HCT116 (cell line): ENCODE results near the gene UFL1. TPM values are rescaled to one million over a fixed set of nuclear protein-coding genes. Genes with fewer than 3 reads are reported as not detected.

Experiments
- ATAC-seq: fragments of 200-7000 bp; cut with Tn5 transposase; 2 replicates; pipeline ENCODE4 v1.9.1; 2020; ENCODE audit warnings: mild to moderate bottlenecking, moderate library complexity
- BruUV-seq: library from RNA; stranded (reverse); fragments of 400-500 nt; replicated peaks from 2 replicates; lab custom pipeline; 2021; lab: Mats Ljungman, UMichigan
- CTCF ChIA-PET: fragments of 300-600 bp; sonication (Branson Sonifier 250); formaldehyde crosslinking; loops from one replicate; lab custom pipeline; 2021; ENCODE audit warnings: antibody characterized with exemption; lab: Charles Lee
- POLR2A ChIA-PET: fragments of 300-600, 350-600 bp; sonication (Branson Sonifier 250); formaldehyde crosslinking; loops from one replicate; lab custom pipeline; 2021; ENCODE audit warnings: antibody characterized with exemption; lab: Charles Lee
- RAD21 ChIA-PET, 2 experiments: fragments of 300-600 bp; sonication (Branson Sonifier 250); formaldehyde crosslinking; loops; one replicate each; lab custom pipeline; 2023; ENCODE audit warnings: low total read pairs in 2 of 2; ENCODE audit not compliant: uncharacterized antibody in 2 of 2, unreplicated experiment in 2 of 2, low non-redundant PET in 1 of 2; lab: Charles Lee
- DNase-seq: peaks from one replicate; pipeline ENCODE4 v3.0.0-alpha.2; 2010; ENCODE audit warnings: low read depth, low spot score
- H2AFZ ChIP-seq: fragments of 200-600 bp; shearing (Covaris generic), sonication (generic); 2 replicates; pipeline ENCODE4 v1.6.1; 2017; ENCODE audit warnings: low read depth, mixed run types, mixed read lengths, antibody characterized with exemption, low read length; ENCODE audit not compliant: poor library complexity, severe bottlenecking
- H3K27ac ChIP-seq: 2 replicates; pipeline ENCODE4 v1.5.1; 2012; ENCODE audit warnings: low read depth, low read length
- H3K27me3 ChIP-seq: fragments of 200-600 bp; sonication (generic); 2 replicates; pipeline ENCODE4 v1.6.1; 2016; ENCODE audit warnings: mixed run types, low read length, mixed read lengths; ENCODE audit not compliant: insufficient read depth
- H3K36me3 ChIP-seq, 2 experiments: fragments of 200-500 bp in 1 of 2; fragments of 200-600 bp in 1 of 2; sonication (Bioruptor generic) in 1 of 2; sonication (generic) in 1 of 2; 2 replicates each; pipeline versions ENCODE4 v1.5.1 to v1.6.1; 2014 to 2016; ENCODE audit warnings: low read length in 2 of 2, inconsistent platforms in 1 of 2, mixed read lengths in 1 of 2, mixed run types in 1 of 2; ENCODE audit not compliant: insufficient read depth in 2 of 2, control insufficient read depth in 1 of 2
- H3K4me1 ChIP-seq, 2 experiments: fragments of 200-600 bp in 1 of 2; sonication (generic) in 1 of 2; 2 replicates each; pipeline versions ENCODE4 v1.5.1 to v1.6.1; 2012 to 2017; ENCODE audit warnings: low read length in 2 of 2, inconsistent platforms in 1 of 2, mild to moderate bottlenecking in 1 of 2, mixed read lengths in 1 of 2, mixed run types in 1 of 2, moderate library complexity in 1 of 2; ENCODE audit not compliant: insufficient read depth in 2 of 2, control insufficient read depth in 1 of 2
- H3K4me2 ChIP-seq: fragments of 200-600 bp; sonication (generic); 2 replicates; pipeline ENCODE4 v1.6.1; 2017; ENCODE audit warnings: mixed run types, low read length, mixed read lengths
- H3K4me3 ChIP-seq, 2 experiments: fragments of 200-600 bp in 1 of 2; sonication (generic) in 1 of 2; replicated peaks in 1 of 2; 2 replicates each; pipeline ENCODE4 v1.5.1; 2011 to 2016; ENCODE audit warnings: low read length in 2 of 2, control low read depth in 1 of 2, low read depth in 1 of 2, mild to moderate bottlenecking in 1 of 2, mixed read lengths in 1 of 2, mixed run types in 1 of 2
- H3K79me2 ChIP-seq: fragments of 200-600 bp; sonication (generic); 2 replicates; pipeline ENCODE4 v1.6.1; 2017; ENCODE audit warnings: mild to moderate bottlenecking, mixed run types, low read length, moderate library complexity, mixed read lengths; ENCODE audit not compliant: insufficient read depth
- H3K9ac ChIP-seq: fragments of 200-600 bp; sonication (generic); 2 replicates; pipeline ENCODE4 v1.6.1; 2016; ENCODE audit warnings: low read length, mixed read lengths
- H3K9me2 ChIP-seq: fragments of 200-600 bp; sonication (generic), shearing (Covaris generic); 2 replicates; pipeline ENCODE4 v1.6.1; 2017; ENCODE audit warnings: mixed run types, mild to moderate bottlenecking, moderate library complexity; ENCODE audit not compliant: insufficient read depth
- H3K9me3 ChIP-seq, 2 experiments: fragments of 200-500 bp in 1 of 2; fragments of 200-600 bp in 1 of 2; sonication (Bioruptor generic) in 1 of 2; sonication (generic) in 1 of 2; 2 replicates each; pipeline ENCODE4 v1.6.1; 2014 to 2017; ENCODE audit warnings: low read length in 2 of 2, mixed read lengths in 2 of 2, inconsistent platforms in 1 of 2, low read depth in 1 of 2, mild to moderate bottlenecking in 1 of 2, mixed run types in 1 of 2, moderate library complexity in 1 of 2; ENCODE audit not compliant: control insufficient read depth in 1 of 2, insufficient read depth in 1 of 2
- H4K20me1 ChIP-seq: fragments of 200-600 bp; sonication (generic), shearing (Covaris generic); 2 replicates; pipeline ENCODE4 v1.6.1; 2017; ENCODE audit warnings: mixed run types, mild to moderate bottlenecking, moderate library complexity; ENCODE audit not compliant: insufficient read depth
- ATF3 ChIP-seq: IDR thresholded peaks from 2 replicates; pipeline ENCODE4 v1.6.1; 2012
- CBX3 ChIP-seq: IDR thresholded peaks from 2 replicates; pipeline ENCODE4 v1.6.1; 2012; ENCODE audit warnings: low read depth
- CTCF ChIP-seq, 3 experiments: fragments of 200-600 bp in 1 of 3; sonication (generic) in 1 of 3; IDR thresholded peaks in 2 of 3; conservative IDR thresholded peaks in 1 of 3; 2 replicates each; pipeline ENCODE4 v1.5.1; 2012 to 2017; ENCODE audit warnings: low read depth in 2 of 3, low read length in 2 of 3, antibody characterized with exemption in 1 of 3, borderline replicate concordance in 1 of 3, control low read depth in 1 of 3, mild to moderate bottlenecking in 1 of 3, mixed read lengths in 1 of 3, mixed run types in 1 of 3, moderate library complexity in 1 of 3; ENCODE audit not compliant: insufficient read depth in 1 of 3
- EGR1 ChIP-seq: IDR thresholded peaks from 2 replicates; pipeline ENCODE4 v1.6.1; 2012; ENCODE audit warnings: low read depth
- ELF1 ChIP-seq: IDR thresholded peaks from 2 replicates; pipeline ENCODE4 v1.6.1; 2012; ENCODE audit warnings: low read depth, borderline replicate concordance
- EZH2 ChIP-seq: fragments of 200-600 bp; sonication (generic); IDR thresholded peaks from 2 replicates; pipeline ENCODE4 v1.6.1; 2017; ENCODE audit warnings: antibody characterized with exemption, mixed run types
- EZH2phosphoT487 ChIP-seq: fragments of 200-600 bp; IDR thresholded peaks from 2 replicates; pipeline ENCODE4 v1.6.1; 2018; ENCODE audit warnings: antibody characterized with exemption, borderline replicate concordance
- FOSL1 ChIP-seq: IDR thresholded peaks from 2 replicates; pipeline ENCODE4 v1.6.1; 2012; ENCODE audit warnings: low read depth
- JUND ChIP-seq: IDR thresholded peaks from 2 replicates; pipeline ENCODE4 v1.6.1; 2012
- POLR2A ChIP-seq: IDR thresholded peaks from 2 replicates; pipeline ENCODE4 v1.7.0; 2011; ENCODE audit warnings: borderline replicate concordance; ENCODE audit not compliant: insufficient read depth, insufficient read length; ENCODE audit errors: extremely low read depth
- POLR2AphosphoS5 ChIP-seq: IDR thresholded peaks from 2 replicates; pipeline ENCODE4 v1.6.1; 2011; ENCODE audit warnings: mild to moderate bottlenecking, low read depth, low read length, moderate library complexity
- RAD21 ChIP-seq: IDR thresholded peaks from 2 replicates; pipeline ENCODE4 v1.6.1; 2012; ENCODE audit warnings: low read depth, mild to moderate bottlenecking
- REST ChIP-seq: IDR thresholded peaks from 2 replicates; pipeline ENCODE4 v1.6.1; 2012; ENCODE audit warnings: low read depth
- SIN3A ChIP-seq: IDR thresholded peaks from 2 replicates; pipeline ENCODE4 v1.6.1; 2012; ENCODE audit warnings: low read depth
- SP1 ChIP-seq: IDR thresholded peaks from 2 replicates; pipeline ENCODE4 v1.6.1; 2012; ENCODE audit warnings: low read depth
- SRF ChIP-seq: IDR thresholded peaks from 2 replicates; pipeline ENCODE4 v1.6.1; 2012; ENCODE audit warnings: low read depth
- TCF7L2 ChIP-seq: IDR thresholded peaks from 2 replicates; pipeline ENCODE4 v1.7.0; 2011; ENCODE audit warnings: borderline replicate concordance, inconsistent platforms; ENCODE audit not compliant: insufficient read depth, insufficient read length; ENCODE audit errors: extremely low read depth
- ZBTB33 ChIP-seq: IDR thresholded peaks from 2 replicates; pipeline ENCODE4 v1.6.1; 2011; ENCODE audit warnings: mild to moderate bottlenecking, low read length, moderate library complexity; ENCODE audit not compliant: insufficient replicate concordance; ENCODE audit errors: extremely low read depth
- ZFX ChIP-seq: fragments of 450-650 bp; IDR thresholded peaks from 2 replicates; pipeline ENCODE4 v1.6.1; 2017
- ZNF274 ChIP-seq: fragments of 200-500 bp; sonication (Bioruptor generic); IDR thresholded peaks from 2 replicates; pipeline ENCODE4 v1.6.1; 2014; ENCODE audit warnings: mild to moderate bottlenecking, low read depth, low read length, inconsistent platforms
- intact Hi-C: fragments of 100-400 bp; cut with micrococcal nuclease; formaldehyde crosslinking; loops from 2 replicates; pipeline ENCODE4 v1.10.0; 2022
- total RNA-seq: library from RNA; stranded (reverse); gene quantifications from one replicate; pipeline ENCODE4 v1.2.1, GENCODE V29; 2021; ENCODE audit not compliant: unreplicated experiment

The UFL1 gene
- total RNA-seq, 1 experiment from 2014 or later: 19.6 TPM

- BruUV-seq: no TSS peak
- intact Hi-C loops: no loop called here
- H3K4me1 ChIP-seq: no peaks in the 10 kb centered on the region
Measured at GRCh38 chr6:96563853-96564252, 42.2 kb downstream of the UFL1 start.

More at GRCh38 chr6:96563853-96564252, 42.2 kb downstream of the UFL1 start:
- TF ChIP-seq CTCF (IDR thresholded peaks at IDR 0.05 in 2 of 3, conservative IDR thresholded peaks at IDR 0.05 in 1 of 3; ENCODE audit: borderline replicate concordance in 1 of 3, insufficient read depth in 1 of 3, low read depth in 2 of 3, low read length in 2 of 3) (no peak), RAD21 (no peak), FOSL1 (no peak), EZH2 (no peak), REST (no peak), SP1 (no peak), ZNF274 (no peak), EZH2phosphoT487 (no peak), ELF1 (no peak), ATF3 (no peak), ZBTB33 (no peak), POLR2A (no peak), CBX3 (no peak), JUND (no peak), POLR2AphosphoS5 (no peak), EGR1 (no peak), SRF (no peak), TCF7L2 (no peak), SIN3A (no peak), ZFX (no peak)
- Histone ChIP-seq H3K27me3 (no peaks in the 10 kb centered on the region), H3K9ac (no peak overlapping the region), H3K27ac (no peak overlapping the region), H3K9me3 (no peaks in the 10 kb centered on the region), H3K36me3 (no peaks in the 10 kb centered on the region), H4K20me1 (no peaks in the 10 kb centered on the region), H3K79me2 (no peaks in the 10 kb centered on the region), H2AFZ (no peak overlapping the region), H3K4me2 (no peak overlapping the region), H3K9me2 (no peaks in the 10 kb centered on the region), H3K4me3 (no peak overlapping the region)
- no peak for ATAC-seq
- ChIA-PET POLR2A (no interaction called here), CTCF (no interaction called here), RAD21 (no interaction called here)
- DNase-seq: no peak
